Neutrophil (primary cell): ENCODE results near the gene MRFAP1L1.
A peak's percentile ranks its signal among the peaks of the same experiment; 100 is the strongest.

Experiments
- H3K27ac ChIP-seq: fragments of 200-600 bp; sonication (generic); 2 replicates; pipeline ENCODE4 v1.5.1; 2016; ENCODE audit warnings: mild to moderate bottlenecking, moderate library complexity
- H3K27me3 ChIP-seq: fragments of 200-600 bp; sonication (generic); 2 replicates; pipeline ENCODE4 v1.6.0; 2016; ENCODE audit warnings: mild to moderate bottlenecking
- H3K36me3 ChIP-seq: fragments of 200-600 bp; sonication (generic); 2 replicates; pipeline ENCODE4 v1.5.1; 2017
- H3K4me1 ChIP-seq, 2 experiments: fragments of 200-600 bp in 1 of 2; sonication (generic) in 1 of 2; 1 replicate in 1 of 2; 2 replicates in 1 of 2; pipeline versions ENCODE4 v1.5.1 to v1.6.1; 2013 to 2016; ENCODE audit warnings: low read depth in 1 of 2, low read length in 1 of 2, mild to moderate bottlenecking in 1 of 2, moderate library complexity in 1 of 2; ENCODE audit not compliant: control insufficient read depth in 1 of 2, insufficient read depth in 1 of 2
- H3K4me3 ChIP-seq, 2 experiments: fragments of 200-600 bp in 1 of 2; sonication (generic) in 1 of 2; 1 replicate in 1 of 2; 2 replicates in 1 of 2; pipeline ENCODE4 v1.5.1; 2013 to 2016; ENCODE audit warnings: low read depth in 1 of 2, low read length in 1 of 2, mild to moderate bottlenecking in 1 of 2, moderate library complexity in 1 of 2
- H3K9me3 ChIP-seq: fragments of 200-600 bp; sonication (generic); 2 replicates; pipeline ENCODE4 v1.5.1; 2016
- TF ChIP-seq, protein P1 (sequence below): fragments of 200-600 bp; sonication (generic); IDR thresholded peaks from 2 replicates; pipeline ENCODE4 v1.5.1; 2016; ENCODE audit warnings: antibody characterized with exemption

MRFAP1L1 gene

DNA sequence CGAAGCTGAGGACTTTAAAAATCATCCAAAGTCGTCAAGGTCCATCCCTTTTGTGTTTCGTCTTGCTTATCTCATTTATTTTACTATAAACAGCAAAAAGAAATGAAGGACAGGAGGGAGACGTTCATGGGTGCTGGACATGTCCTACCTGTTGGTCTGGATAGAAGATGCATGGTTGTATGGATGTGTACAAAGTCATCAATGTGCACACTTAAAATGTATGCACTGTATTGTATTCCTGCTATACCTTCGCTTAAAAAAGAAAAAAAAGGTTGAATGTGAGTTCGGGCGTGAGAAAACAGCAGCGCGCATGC is 6.0 kb upstream of the MRFAP1L1 start:
- H3K27ac ChIP-seq, result peak overlapping the region; percentile 96
- H3K4me3 ChIP-seq, result peak overlapping the region; percentile 91 to 95
- H3K27me3 ChIP-seq, result no peaks in the 10 kb centered on the region
- H3K36me3 ChIP-seq, result no peaks in the 10 kb centered on the region
- H3K9me3 ChIP-seq, result no peaks in the 10 kb centered on the region
- peaks cover 30 to 43% of the 10 kb centered on the region in 2 experiments for H3K4me1 ChIP-seq
- TF ChIP-seq, protein P1, sequence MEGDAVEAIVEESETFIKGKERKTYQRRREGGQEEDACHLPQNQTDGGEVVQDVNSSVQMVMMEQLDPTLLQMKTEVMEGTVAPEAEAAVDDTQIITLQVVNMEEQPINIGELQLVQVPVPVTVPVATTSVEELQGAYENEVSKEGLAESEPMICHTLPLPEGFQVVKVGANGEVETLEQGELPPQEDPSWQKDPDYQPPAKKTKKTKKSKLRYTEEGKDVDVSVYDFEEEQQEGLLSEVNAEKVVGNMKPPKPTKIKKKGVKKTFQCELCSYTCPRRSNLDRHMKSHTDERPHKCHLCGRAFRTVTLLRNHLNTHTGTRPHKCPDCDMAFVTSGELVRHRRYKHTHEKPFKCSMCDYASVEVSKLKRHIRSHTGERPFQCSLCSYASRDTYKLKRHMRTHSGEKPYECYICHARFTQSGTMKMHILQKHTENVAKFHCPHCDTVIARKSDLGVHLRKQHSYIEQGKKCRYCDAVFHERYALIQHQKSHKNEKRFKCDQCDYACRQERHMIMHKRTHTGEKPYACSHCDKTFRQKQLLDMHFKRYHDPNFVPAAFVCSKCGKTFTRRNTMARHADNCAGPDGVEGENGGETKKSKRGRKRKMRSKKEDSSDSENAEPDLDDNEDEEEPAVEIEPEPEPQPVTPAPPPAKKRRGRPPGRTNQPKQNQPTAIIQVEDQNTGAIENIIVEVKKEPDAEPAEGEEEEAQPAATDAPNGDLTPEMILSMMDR, result no peak

DNA sequence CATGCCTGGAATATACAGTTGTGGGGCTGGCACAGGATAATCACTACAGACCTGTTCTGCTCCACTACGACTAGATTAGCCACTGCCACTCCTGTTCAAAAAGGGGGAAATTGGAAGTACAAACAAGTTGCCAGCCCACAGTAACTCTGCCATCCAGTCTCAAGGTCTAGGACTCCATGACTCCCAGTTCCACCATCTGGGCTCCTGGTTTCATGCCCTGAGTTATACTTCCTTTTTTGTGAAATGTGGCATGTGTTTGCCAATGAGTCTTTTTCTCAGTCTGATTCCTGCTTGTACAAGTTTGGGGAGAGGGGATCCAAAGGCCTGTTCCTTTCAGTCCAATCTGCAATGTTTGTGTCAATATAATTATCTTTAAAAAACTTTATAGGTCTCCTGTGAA is 5.3 kb upstream of the MRFAP1L1 start:
- TF ChIP-seq, protein P1, result no peak
- Histone ChIP-seq H3K36me3 (no peaks in the 10 kb centered on the region), H3K4me3 (no peak overlapping the region), H3K27ac (peak overlapping the region; percentile 96), H3K4me1 (peaks cover 37 to 45% of the 10 kb centered on the region in 2 experiments), H3K9me3 (no peaks in the 10 kb centered on the region), H3K27me3 (no peaks in the 10 kb centered on the region)

DNA sequence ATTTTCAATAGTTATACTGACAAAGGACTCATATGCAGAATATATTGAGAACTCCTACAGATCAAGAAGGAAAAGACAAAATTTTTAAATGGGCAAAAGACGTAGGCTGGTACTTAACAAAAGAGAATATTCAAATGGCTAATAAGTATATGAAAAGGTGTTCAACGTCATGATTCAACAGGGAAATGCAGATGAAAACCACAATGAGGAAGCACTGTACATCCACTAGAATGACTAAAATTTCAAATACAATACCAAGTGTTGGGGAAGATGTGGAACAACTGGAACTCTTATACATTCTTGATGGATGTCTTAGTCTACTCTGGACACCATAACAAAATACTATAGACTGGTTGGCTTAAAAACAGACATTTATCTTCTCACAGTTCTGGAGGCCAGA is 1.3 kb upstream of the MRFAP1L1 start:
- no peaks in the 10 kb centered on the region for H3K27me3 ChIP-seq
- H3K4me3 ChIP-seq, result peak overlapping the region in 1 of 2 experiments; percentile 82
- H3K9me3 ChIP-seq, result no peaks in the 10 kb centered on the region
- no peaks in the 10 kb centered on the region for H3K36me3 ChIP-seq
- TF ChIP-seq, protein P1, result no peak
- peaks cover 56 to 63% of the 10 kb centered on the region in 2 experiments for H3K4me1 ChIP-seq
- H3K27ac ChIP-seq, result peak overlapping the region; percentile 94

DNA sequence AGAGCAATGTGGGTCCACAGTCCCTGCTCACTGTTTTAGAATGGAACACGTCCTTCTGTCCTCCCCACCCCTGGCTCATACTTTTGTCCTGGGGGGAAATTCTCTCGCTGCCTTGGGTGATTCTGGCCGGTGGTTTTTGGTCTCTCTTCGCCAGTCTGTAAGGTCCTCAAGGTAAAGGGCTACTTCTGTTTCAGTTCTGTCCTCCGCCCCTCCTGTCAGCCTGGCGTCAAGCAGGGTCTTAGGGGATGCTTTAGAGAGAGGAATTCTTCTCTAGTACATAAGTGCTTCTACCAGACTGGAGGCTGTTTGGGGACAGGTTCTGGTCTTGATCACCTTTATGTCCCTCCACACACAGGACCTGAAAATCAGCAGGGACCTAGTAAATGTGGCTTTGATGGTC is 617 bp upstream of the MRFAP1L1 start:
- Histone ChIP-seq H3K27me3 (no peaks in the 10 kb centered on the region), H3K36me3 (no peaks in the 10 kb centered on the region), H3K4me1 (peaks cover 51 to 57% of the 10 kb centered on the region in 2 experiments), H3K4me3 (peak overlapping the region; percentile 68 to 82), H3K9me3 (no peaks in the 10 kb centered on the region), H3K27ac (peak overlapping the region; percentile 94)
- TF ChIP-seq, protein P1, result no peak

DNA sequence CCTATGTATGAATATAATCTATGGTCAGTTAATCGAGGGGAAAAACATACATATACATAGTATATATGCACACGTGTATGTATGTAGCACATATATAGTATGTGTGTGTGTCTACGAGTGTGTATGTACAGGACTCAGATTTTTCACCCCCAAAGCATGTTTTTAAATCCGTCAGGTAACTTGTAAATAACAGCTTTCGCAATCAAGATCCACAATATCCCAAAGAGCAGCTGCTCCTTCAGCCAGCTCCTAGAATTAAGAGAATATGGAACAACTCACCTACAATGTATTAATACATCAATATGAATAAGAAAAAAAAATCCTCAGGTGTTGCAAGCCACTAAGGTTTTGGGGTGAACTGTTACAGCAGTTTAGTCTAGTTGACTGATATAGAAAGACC is 3.5 kb downstream of the MRFAP1L1 start:
- no peaks in the 10 kb centered on the region for H3K9me3 ChIP-seq
- peaks cover 44 to 48% of the 10 kb centered on the region in 2 experiments for H3K4me1 ChIP-seq
- H3K4me3 ChIP-seq, result no peak overlapping the region
- H3K36me3 ChIP-seq, result no peaks in the 10 kb centered on the region
- TF ChIP-seq, protein P1, result no peak
- no peaks in the 10 kb centered on the region for H3K27me3 ChIP-seq
- H3K27ac ChIP-seq, result peak overlapping the region; percentile 94

DNA sequence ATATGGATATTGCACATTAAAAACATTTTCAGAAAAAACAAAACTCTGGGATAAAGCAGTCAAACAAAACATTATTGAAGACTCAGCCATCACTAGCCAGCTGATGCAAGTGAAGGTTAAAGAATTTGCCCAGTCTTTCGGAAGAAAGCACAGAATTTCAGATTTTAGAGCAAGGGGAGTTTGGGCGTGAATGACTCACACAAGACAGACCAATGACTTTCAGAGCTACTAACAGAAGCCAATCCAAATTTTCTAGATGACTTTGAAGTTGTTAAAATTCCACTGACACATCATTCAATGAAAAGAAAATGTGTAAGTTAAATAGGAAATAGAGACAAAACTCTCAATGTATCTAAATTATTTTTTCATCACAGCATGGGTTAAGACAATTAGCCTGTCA is 4.0 kb downstream of the MRFAP1L1 start:
- Histone ChIP-seq H3K27ac (no peak overlapping the region), H3K9me3 (no peaks in the 10 kb centered on the region), H3K4me1 (peaks cover 39 to 42% of the 10 kb centered on the region in 2 experiments), H3K36me3 (no peaks in the 10 kb centered on the region), H3K4me3 (no peak overlapping the region), H3K27me3 (no peaks in the 10 kb centered on the region)
- TF ChIP-seq, protein P1, result no peak
